ENCODE data around the gene EML4. TPM values are rescaled to one million over a fixed set of nuclear protein-coding genes. Genes with fewer than 3 reads are reported as not detected.
A peak's percentile ranks its signal among the peaks of the same experiment; 100 is the strongest.

EML4 gene
- total and polyA plus RNA-seq, 2 of the 13 experiments (the other 11 are each of a cell fraction or from before 2014, with no cell fraction given) = 243 to 476 TPM

- Histone ChIP-seq H4K20me1 (ENCODE audit: insufficient read depth, low read length) (peaks cover 44% of the 10 kb centered on the region), H3K79me2 (ENCODE audit: insufficient read depth, low read length) (peaks cover 3% of the 10 kb centered on the region), H3K4me1 (ENCODE audit: insufficient read depth, low read length) (peaks cover 42% of the 10 kb centered on the region), H2AFZ (ENCODE audit: low read length) (no peak overlapping the region), H3K27me3 (ENCODE audit: control insufficient read depth in 1 of 2, insufficient read depth in 2 of 2, low read length in 2 of 2) (no peaks in the 10 kb centered on the region), H3K36me3 (replicated peaks in 1 of 2; ENCODE audit: control insufficient read depth in 1 of 2, insufficient read depth in 2 of 2, low read length in 2 of 2) (peaks cover 32 to 90% of the 10 kb centered on the region in 2 experiments), H3K9ac (ENCODE audit: insufficient read depth, low read depth, low read length) (no peak overlapping the region), H3K4me2 (ENCODE audit: low read depth, low read length) (no peak overlapping the region), H3K27ac (ENCODE audit: extremely low read length, insufficient read depth, low read length) (no peak overlapping the region), H3K4me3 (replicated peaks in 1 of 3; ENCODE audit: insufficient read depth in 1 of 3, low read depth in 2 of 3, low read length in 3 of 3) (no peak overlapping the region), H3K9me3 (ENCODE audit: low read length) (no peaks in the 10 kb centered on the region)
- ChIA-PET POLR2A (no interaction called here), CTCF (ENCODE audit: low intra/inter-chr PET ratio, low total read pairs) (no interaction called here)
- peak; percentile 1; the same call in 1 of the 3 replicates for ATAC-seq
- in situ Hi-C loops (cut with HindIII; ENCODE audit: extremely low pct_ligation_motif_present, low pct_unique_long_range_greater_than_20kb) (no loop called here), intact Hi-C loops (cut with micrococcal nuclease; ENCODE audit: unreplicated experiment) (no loop called here)
- 100% methylated on average over 2 of the region's 2 CpGs for WGBS (ENCODE audit: low lambda C conversion rate)
- TF ChIP-seq TOE1 (CRISPR knock-in tag; IDR thresholded peaks at IDR 0.05) = no peak
- no peak for TF ChIP-seq ESRRA (CRISPR knock-in tag; IDR thresholded peaks at IDR 0.05; ENCODE audit: low read depth)
- 0 out of 2 replicates have a peak, but pooled peaks have one; percentile 40 for TF ChIP-seq FUBP1 (CRISPR knock-in tag; IDR thresholded peaks at IDR 0.05; ENCODE audit: borderline replicate concordance)
- TF ChIP-seq POLR2AphosphoS2 (IDR thresholded peaks at IDR 0.05; ENCODE audit: low read depth, low read length) = peak; percentile 58; the same call in 1 of the 2 replicates
- TF ChIP-seq RBM22 (optimal IDR thresholded peaks at IDR 0.05; ENCODE audit: low read length) = peak; percentile 96
- no peak for TF ChIP-seq PATZ1 (CRISPR knock-in tag; IDR thresholded peaks at IDR 0.05)
- TF ChIP-seq AKNA (CRISPR knock-in tag; IDR thresholded peaks at IDR 0.05; ENCODE audit: borderline replicate concordance) = no peak
- 0 out of 2 replicates have a peak, but pooled peaks have one; percentile 51 for TF ChIP-seq PAF1 (CRISPR knock-in tag; IDR thresholded peaks at IDR 0.05)
- peak; percentile 50; the same call in 1 of the 2 replicates for TF ChIP-seq SSRP1 (CRISPR knock-in tag; IDR thresholded peaks at IDR 0.05)
- TF ChIP-seq SOX6 (IDR thresholded peaks at IDR 0.05) = no peak
- TF ChIP-seq SOX6 (CRISPR knock-in tag; IDR thresholded peaks at IDR 0.05) = no peak
- TF ChIP-seq ZNF572 (CRISPR knock-in tag; IDR thresholded peaks at IDR 0.05) = no peak
- no peak for TF ChIP-seq CREB3 (CRISPR knock-in tag; IDR thresholded peaks at IDR 0.05)
- no peak for DNase-seq (ENCODE audit: low spot score)
- FAIRE-seq = no peak
- no TSS peak for BruUV-seq (replicated peaks)
Measured at GRCh38 chr2:42321452-42322064, 152.4 kb downstream of the EML4 start.

Measured in HepG2 (cell line).